OCI-LY7 (cell line): ENCODE results near the gene ARHGAP40. TPM values are rescaled to one million over a fixed set of nuclear protein-coding genes. Genes with fewer than 3 reads are reported as not detected.

ENCODE experiments used
- BruUV-seq: library from RNA; stranded (reverse); fragments of 400-500 nt; replicated peaks from 2 replicates; lab custom pipeline; 2021; lab: Mats Ljungman, UMichigan
- CTCF ChIA-PET: fragments of 300-600 bp; sonication (Branson Sonifier 250); formaldehyde crosslinking; loops from one replicate; lab custom pipeline; 2022; ENCODE audit warnings: antibody characterized with exemption; ENCODE audit not compliant: unreplicated experiment; lab: Charles Lee
- POLR2A ChIA-PET: fragments of 300-600 bp; sonication (Branson Sonifier 250); formaldehyde crosslinking; loops from one replicate; lab custom pipeline; 2022; ENCODE audit warnings: antibody characterized with exemption; lab: Charles Lee
- DNase-seq: peaks from one replicate; pipeline ENCODE4 v3.0.0-alpha.2; 2015; ENCODE audit warnings: low spot score
- H2AFZ ChIP-seq: fragments of 200-600 bp; sonication (generic), shearing (Covaris generic); 2 replicates; pipeline ENCODE4 v1.6.1; 2014; ENCODE audit warnings: mild to moderate bottlenecking, antibody characterized with exemption, low read length, moderate library complexity
- H3K27ac ChIP-seq: fragments of 200-600 bp; sonication (generic); 2 replicates; pipeline ENCODE4 v1.5.1; 2014; ENCODE audit warnings: mixed run types, low read depth, mild to moderate bottlenecking, moderate library complexity, low read length, inconsistent platforms; ENCODE audit not compliant: poor library complexity, severe bottlenecking
- H3K36me3 ChIP-seq: fragments of 200-600 bp; sonication (generic); 2 replicates; pipeline ENCODE4 v1.6.1; 2014; ENCODE audit warnings: mild to moderate bottlenecking, antibody characterized with exemption, low read length, moderate library complexity, mixed read lengths; ENCODE audit not compliant: insufficient read depth
- H3K4me1 ChIP-seq: fragments of 200-600 bp; sonication (generic); 2 replicates; pipeline ENCODE4 v1.5.1; 2014; ENCODE audit warnings: mild to moderate bottlenecking, low read length; ENCODE audit not compliant: insufficient read depth, poor library complexity, severe bottlenecking
- H3K4me2 ChIP-seq: fragments of 200-600 bp; sonication (generic); 2 replicates; pipeline ENCODE4 v1.6.1; 2014; ENCODE audit warnings: mild to moderate bottlenecking, low read length
- H3K4me3 ChIP-seq: fragments of 200-600 bp; sonication (generic); 2 replicates; pipeline ENCODE4 v1.5.1; 2014; ENCODE audit warnings: mild to moderate bottlenecking, low read depth, low read length; ENCODE audit not compliant: poor library complexity, severe bottlenecking
- H3K79me2 ChIP-seq: fragments of 200-600 bp; sonication (generic); 2 replicates; pipeline ENCODE4 v1.6.1; 2016; ENCODE audit warnings: low read depth, mild to moderate bottlenecking, low read length, moderate library complexity, mixed read lengths; ENCODE audit not compliant: insufficient read depth
- H3K9me2 ChIP-seq: fragments of 200-600 bp; sonication (generic); 2 replicates; pipeline ENCODE4 v1.6.1; 2016; ENCODE audit warnings: mild to moderate bottlenecking, low read length, mixed read lengths; ENCODE audit not compliant: insufficient read depth
- H3K9me3 ChIP-seq: fragments of 200-600 bp; sonication (generic); 2 replicates; pipeline ENCODE4 v1.6.1; 2014; ENCODE audit warnings: mild to moderate bottlenecking, mixed run types, low read length, mixed read lengths
- H4K20me1 ChIP-seq: fragments of 200-600 bp; sonication (generic); 2 replicates; pipeline ENCODE4 v1.6.1; 2014; ENCODE audit warnings: mild to moderate bottlenecking, antibody characterized with exemption, low read length, moderate library complexity, mixed read lengths; ENCODE audit not compliant: insufficient read depth
- CTCF ChIP-seq: fragments of 200-600 bp; sonication (generic); conservative IDR thresholded peaks from 2 replicates; pipeline ENCODE4 v1.5.1; 2014; ENCODE audit warnings: mild to moderate bottlenecking, antibody characterized with exemption, low read length, moderate library complexity, mixed read lengths
- EZH2phosphoT487 ChIP-seq: fragments of 200-600 bp; sonication (generic); IDR thresholded peaks from 2 replicates; pipeline ENCODE4 v1.6.1; 2018; ENCODE audit warnings: low read depth, borderline replicate concordance, mild to moderate bottlenecking, mixed run types, antibody characterized with exemption, low read length, moderate library complexity, mixed read lengths
- intact Hi-C: fragments of 100-400 bp; cut with micrococcal nuclease; formaldehyde crosslinking; loops from one replicate; pipeline ENCODE4 v1.10.0; 2022; ENCODE audit not compliant: unreplicated experiment
- total RNA-seq, 2 experiments: library from RNA; depleted of rRNA in 1 of 2; stranded (reverse); fragments of >200 nt in 1 of 2; shearing (Covaris generic) in 1 of 2; gene quantifications; 2 replicates each; pipeline ENCODE4 v1.2.3, GENCODE V29; 2014 to 2022

Gene ARHGAP40
- total RNA-seq, 2 experiments from 2014 or later = not detected

- Histone ChIP-seq H3K79me2 (no peaks in the 10 kb centered on the region), H3K9me2 (no peaks in the 10 kb centered on the region), H3K36me3 (no peaks in the 10 kb centered on the region), H3K27ac (no peak overlapping the region), H2AFZ (peak overlapping the region; percentile 88), H3K4me2 (peak overlapping the region; percentile 81), H3K9me3 (no peaks in the 10 kb centered on the region), H3K4me3 (peak overlapping the region; percentile 56), H3K4me1 (peaks cover 4% of the 10 kb centered on the region), H4K20me1 (no peaks in the 10 kb centered on the region)
- peak; percentile 88 for DNase-seq
- no TSS peak for BruUV-seq
- intact Hi-C loops = loop anchor here (1.0 to 2.0 kb wide), 5 partner anchors 85 to 435 kb away; no protein-coding TSS in a partner anchor
- POLR2A ChIA-PET = no interaction called here
- peak; percentile 90 for TF ChIP-seq CTCF
- TF ChIP-seq EZH2phosphoT487 = no peak
- CTCF ChIA-PET = no interaction called here
Measured at GRCh38 chr20:38645980-38646858, 44.6 kb downstream of the ARHGAP40 start.

GRCh38 chr20:38649275-38649891 lies 47.8 kb downstream of the ARHGAP40 start:
- no peaks in the 10 kb centered on the region for H3K9me3 ChIP-seq
- H3K79me2 ChIP-seq = no peaks in the 10 kb centered on the region
- H3K4me3 ChIP-seq = no peak overlapping the region
- CTCF ChIA-PET = interaction anchor here (0.7 kb wide), 1 partner anchor 102 kb away, joined by 3 read pairs; no protein-coding TSS in a partner anchor
- BruUV-seq = no TSS peak
- no peak overlapping the region for H2AFZ ChIP-seq
- no peaks in the 10 kb centered on the region for H3K36me3 ChIP-seq
- peak; percentile 82 for TF ChIP-seq CTCF
- no peak for TF ChIP-seq EZH2phosphoT487
- DNase-seq = peak; percentile 61
- no peak overlapping the region for H3K4me2 ChIP-seq
- H3K27ac ChIP-seq = no peak overlapping the region
- POLR2A ChIA-PET = no interaction called here
- no peaks in the 10 kb centered on the region for H4K20me1 ChIP-seq
- H3K4me1 ChIP-seq = peaks cover 4% of the 10 kb centered on the region
- H3K9me2 ChIP-seq = no peaks in the 10 kb centered on the region
- intact Hi-C loops = no loop called here
